Suprapubic skin (tissue), 4 donors: ENCODE results near the gene DGCR6L. TPM values are rescaled to one million over a fixed set of nuclear protein-coding genes. Genes with fewer than 3 reads are reported as not detected.
"Not testable (repeated sequence)": the region's sequence is repeated elsewhere in the genome, so short reads cannot be mapped to it uniquely, and the experiment has no call there.

ENCODE experiments used
- DNase-seq, 2 donors: peaks; one replicate each; pipeline ENCODE4 v3.0.0-alpha.2; 2019; ENCODE audit warnings: low spot score in 2 of 2
- H3K27ac ChIP-seq: fragments of 200-600 bp; sonication (generic); one replicate; pipeline ENCODE4 v1.5.1; 2019
- H3K27me3 ChIP-seq: fragments of 200-600 bp; sonication (generic); one replicate; pipeline ENCODE4 v1.5.1; 2019
- H3K36me3 ChIP-seq: fragments of 200-600 bp; sonication (generic); one replicate; pipeline ENCODE4 v1.5.1; 2019
- H3K4me1 ChIP-seq: fragments of 200-600 bp; sonication (generic); one replicate; pipeline ENCODE4 v1.5.1; 2019
- H3K4me3 ChIP-seq: fragments of 200-600 bp; sonication (generic); one replicate; pipeline ENCODE4 v1.5.1; 2019; ENCODE audit warnings: mild to moderate bottlenecking
- H3K9me3 ChIP-seq: fragments of 200-600 bp; sonication (generic); one replicate; pipeline ENCODE4 v1.5.1; 2019
- EP300 ChIP-seq: sonication (generic); formaldehyde crosslinking; IDR thresholded peaks from one replicate; pipeline ENCODE4 v1.6.1; 2017; ENCODE audit warnings: antibody characterized with exemption
- POLR2A ChIP-seq, 2 donors: fragments of 450-650 bp; IDR thresholded peaks; one replicate each; pipeline ENCODE4 v1.6.1; 2017; ENCODE audit warnings: antibody characterized with exemption in 2 of 2, mild to moderate bottlenecking in 2 of 2, moderate library complexity in 2 of 2
- POLR2AphosphoS5 ChIP-seq, 3 donors: sonication (generic); formaldehyde crosslinking; IDR thresholded peaks; one replicate each; pipeline ENCODE4 v1.6.1; 2017; ENCODE audit warnings: antibody characterized with exemption in 3 of 3
- WGBS: methylation state at CpG from one replicate; pipeline ENCODE4 v1.1.5; 2018; 5-methylcytosine and 5-hydroxymethylcytosine counted together
- total RNA-seq, 4 donors: library from RNA; depleted of rRNA; stranded (reverse); fragments of >200 nt; gene quantifications; one replicate each; pipeline ENCODE4 v1.1.0, GENCODE V29; 2016
- TF ChIP-seq, protein P1 (sequence below), 2 donors: fragments of 200-600 bp in 1 of 2; fragments of 450-650 bp in 1 of 2; sonication (generic) in 1 of 2; IDR thresholded peaks; one replicate each; pipeline ENCODE4 v1.5.1; 2016 to 2019; ENCODE audit warnings: antibody characterized with exemption in 2 of 2, mild to moderate bottlenecking in 1 of 2, moderate library complexity in 1 of 2

Gene DGCR6L
- total RNA-seq, 4 donors from 2014 or later: 45.9 to 75.2 (median 63.0) TPM

DNA sequence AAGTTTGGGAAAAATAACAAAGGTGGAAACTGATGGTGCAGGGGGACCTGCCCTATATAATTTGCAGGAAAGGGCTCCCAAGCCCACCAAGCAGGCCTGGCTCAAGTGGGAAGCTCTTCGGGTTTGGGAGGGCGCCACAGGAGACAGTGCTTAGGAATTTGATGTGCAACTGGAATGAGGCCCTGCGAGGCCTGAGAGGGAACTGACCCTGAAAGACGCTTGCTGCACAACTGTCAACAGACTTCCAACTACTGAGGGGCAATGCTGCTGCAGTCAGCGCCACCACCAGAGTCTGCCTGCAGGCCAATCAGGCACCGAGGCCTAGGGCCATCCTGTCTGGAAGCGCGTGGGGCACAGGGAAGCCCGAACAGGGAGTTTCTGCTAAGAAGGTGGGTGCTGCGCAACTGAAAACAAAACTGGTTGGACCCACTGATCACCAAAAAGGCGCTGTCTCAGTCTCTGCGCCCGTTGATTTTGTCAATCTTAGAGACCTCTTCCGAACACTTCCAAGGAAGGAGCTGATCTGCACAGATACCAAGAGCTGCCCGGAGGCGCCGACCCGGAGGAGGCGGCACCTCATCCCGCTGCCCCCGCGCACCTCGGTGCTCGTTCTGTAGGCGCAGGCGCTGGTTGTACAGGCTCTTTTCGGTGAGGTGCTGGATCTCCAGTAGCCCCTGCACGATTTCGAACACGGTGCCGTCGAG is 667 bp downstream of the DGCR6L start:
- DNase-seq: peak; percentile 46 to 62
- Histone ChIP-seq H3K4me1 (peaks cover 50% of the 10 kb centered on the region), H3K27ac (no peak overlapping the region), H3K4me3 (peak overlapping the region; percentile 95), H3K36me3 (peaks cover 9% of the 10 kb centered on the region), H3K9me3 (no peaks in the 10 kb centered on the region), H3K27me3 (no peaks in the 10 kb centered on the region)
- WGBS: 3% methylated on average over 29 of the region's 32 CpGs
- TF ChIP-seq POLR2AphosphoS5 (IDR thresholded peaks at IDR 0.05): no peak
- TF ChIP-seq, protein P1, sequence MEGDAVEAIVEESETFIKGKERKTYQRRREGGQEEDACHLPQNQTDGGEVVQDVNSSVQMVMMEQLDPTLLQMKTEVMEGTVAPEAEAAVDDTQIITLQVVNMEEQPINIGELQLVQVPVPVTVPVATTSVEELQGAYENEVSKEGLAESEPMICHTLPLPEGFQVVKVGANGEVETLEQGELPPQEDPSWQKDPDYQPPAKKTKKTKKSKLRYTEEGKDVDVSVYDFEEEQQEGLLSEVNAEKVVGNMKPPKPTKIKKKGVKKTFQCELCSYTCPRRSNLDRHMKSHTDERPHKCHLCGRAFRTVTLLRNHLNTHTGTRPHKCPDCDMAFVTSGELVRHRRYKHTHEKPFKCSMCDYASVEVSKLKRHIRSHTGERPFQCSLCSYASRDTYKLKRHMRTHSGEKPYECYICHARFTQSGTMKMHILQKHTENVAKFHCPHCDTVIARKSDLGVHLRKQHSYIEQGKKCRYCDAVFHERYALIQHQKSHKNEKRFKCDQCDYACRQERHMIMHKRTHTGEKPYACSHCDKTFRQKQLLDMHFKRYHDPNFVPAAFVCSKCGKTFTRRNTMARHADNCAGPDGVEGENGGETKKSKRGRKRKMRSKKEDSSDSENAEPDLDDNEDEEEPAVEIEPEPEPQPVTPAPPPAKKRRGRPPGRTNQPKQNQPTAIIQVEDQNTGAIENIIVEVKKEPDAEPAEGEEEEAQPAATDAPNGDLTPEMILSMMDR (IDR thresholded peaks at IDR 0.05): no peak
- TF ChIP-seq EP300: no peak
- TF ChIP-seq POLR2A (IDR thresholded peaks at IDR 0.05): no peak

DNA sequence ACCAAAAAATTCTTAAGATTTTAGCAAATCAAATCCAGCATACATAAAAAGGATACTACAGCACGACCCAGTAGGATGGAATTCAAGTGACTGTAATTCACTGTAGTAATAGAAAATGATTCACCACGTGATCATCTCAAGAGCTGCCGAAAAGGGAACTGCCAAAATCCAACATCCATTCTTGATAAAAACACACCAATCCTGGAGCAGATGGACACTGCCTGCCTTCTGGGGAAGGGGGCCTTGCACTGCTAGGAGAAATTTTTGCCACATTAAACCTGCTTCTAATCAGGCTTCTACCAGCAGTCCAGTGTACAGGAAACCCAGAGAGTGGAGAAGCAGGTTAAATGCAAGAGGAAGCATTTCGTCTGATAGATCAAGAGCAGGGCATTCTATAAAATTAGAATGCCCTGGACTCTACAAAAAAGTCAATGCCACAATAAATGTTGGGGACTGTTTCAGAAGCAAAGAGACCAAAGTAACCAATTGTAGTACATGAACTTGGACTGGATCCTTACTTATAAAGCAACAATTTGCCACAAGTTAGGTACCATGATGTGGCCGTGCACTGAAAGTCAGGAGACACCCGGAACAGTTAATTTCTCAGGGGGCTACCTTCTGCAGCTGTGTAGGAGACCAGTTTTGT is 1.7 kb downstream of the DGCR6L start:
- H3K9me3 ChIP-seq, DNase-seq, H3K27ac ChIP-seq, H3K4me3 ChIP-seq, H3K27me3 ChIP-seq, H3K36me3 ChIP-seq: not testable (repeated sequence)
- peaks cover 49% of the 10 kb centered on the region for H3K4me1 ChIP-seq
- WGBS: 61% methylated on average over 6 of the region's 6 CpGs

DNA sequence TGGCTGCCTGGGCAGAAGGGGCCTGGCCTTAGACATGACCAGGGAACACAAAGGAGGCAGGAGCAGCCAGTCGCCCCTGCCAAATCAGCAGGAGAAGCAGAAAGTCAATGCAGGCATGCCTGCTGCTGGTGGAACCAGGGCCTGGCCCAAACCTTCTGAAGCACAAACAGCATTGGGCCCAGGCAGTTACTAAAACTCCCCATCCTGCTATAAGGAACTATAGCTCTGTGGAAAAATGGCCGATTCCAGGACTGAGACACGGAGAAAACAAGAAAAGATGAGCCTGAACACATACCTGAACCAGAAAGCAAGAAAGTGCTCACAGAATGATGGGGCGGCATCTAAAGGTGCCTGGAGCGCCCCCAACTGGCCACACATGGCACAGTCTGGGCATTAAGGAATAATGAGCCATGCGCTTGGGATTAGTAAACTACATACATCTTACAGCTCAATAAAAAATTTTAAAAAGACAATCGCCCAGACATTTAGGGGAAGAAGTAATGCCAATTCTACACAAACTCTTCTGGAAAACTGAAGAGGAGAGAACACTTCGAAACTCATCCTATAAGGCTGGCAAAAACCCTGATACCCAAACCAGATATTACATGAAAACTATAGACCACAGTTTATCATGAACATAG is 2.3 kb downstream of the DGCR6L start:
- TF ChIP-seq, protein P1 (IDR thresholded peaks at IDR 0.05): peak; percentile 44 to 58
- not testable (repeated sequence) for H3K4me3 ChIP-seq, H3K27me3 ChIP-seq, H3K27ac ChIP-seq, H3K9me3 ChIP-seq
- 49% methylated on average over 8 of the region's 8 CpGs for WGBS
- DNase-seq: peak in 1 of 2 donors; percentile 72
- Histone ChIP-seq H3K4me1 (peaks cover 45% of the 10 kb centered on the region), H3K36me3 (peaks cover 12% of the 10 kb centered on the region)

DNA sequence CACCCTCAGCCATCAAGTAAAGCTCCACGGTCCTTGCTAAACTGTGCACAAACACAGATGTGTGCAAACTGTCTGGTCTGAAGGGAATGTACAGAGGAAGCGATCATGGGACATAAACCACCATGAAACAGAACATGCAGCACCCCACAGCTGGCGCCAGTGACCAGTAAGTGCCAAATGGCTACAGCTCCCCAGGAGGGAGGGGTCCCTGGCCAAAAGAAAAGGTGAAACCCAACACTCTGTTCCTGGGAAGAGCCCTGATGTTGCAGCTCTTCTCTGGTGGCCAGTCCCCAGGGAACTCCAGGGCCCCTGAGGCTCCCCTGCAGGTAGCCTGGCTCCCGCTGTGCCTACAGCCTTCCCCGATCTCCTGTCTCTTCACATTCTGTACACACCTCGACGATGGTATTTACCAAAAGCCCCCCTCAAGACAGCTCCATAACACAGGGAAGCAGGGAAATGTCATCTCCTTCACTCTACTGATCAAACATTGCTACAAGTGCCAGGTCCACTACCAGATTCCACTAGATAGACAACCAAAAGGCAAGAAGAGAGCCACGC is 2.9 kb downstream of the DGCR6L start:
- no peak overlapping the region for H3K27ac ChIP-seq
- H3K9me3 ChIP-seq: no peaks in the 10 kb centered on the region
- peaks cover 45% of the 10 kb centered on the region for H3K4me1 ChIP-seq
- peaks cover 12% of the 10 kb centered on the region for H3K36me3 ChIP-seq
- no peak overlapping the region for H3K4me3 ChIP-seq
- no peak for DNase-seq
- no peak for TF ChIP-seq POLR2AphosphoS5 (IDR thresholded peaks at IDR 0.05)
- 86% methylated on average over 6 of the region's 8 CpGs for WGBS
- H3K27me3 ChIP-seq: no peaks in the 10 kb centered on the region

DNA sequence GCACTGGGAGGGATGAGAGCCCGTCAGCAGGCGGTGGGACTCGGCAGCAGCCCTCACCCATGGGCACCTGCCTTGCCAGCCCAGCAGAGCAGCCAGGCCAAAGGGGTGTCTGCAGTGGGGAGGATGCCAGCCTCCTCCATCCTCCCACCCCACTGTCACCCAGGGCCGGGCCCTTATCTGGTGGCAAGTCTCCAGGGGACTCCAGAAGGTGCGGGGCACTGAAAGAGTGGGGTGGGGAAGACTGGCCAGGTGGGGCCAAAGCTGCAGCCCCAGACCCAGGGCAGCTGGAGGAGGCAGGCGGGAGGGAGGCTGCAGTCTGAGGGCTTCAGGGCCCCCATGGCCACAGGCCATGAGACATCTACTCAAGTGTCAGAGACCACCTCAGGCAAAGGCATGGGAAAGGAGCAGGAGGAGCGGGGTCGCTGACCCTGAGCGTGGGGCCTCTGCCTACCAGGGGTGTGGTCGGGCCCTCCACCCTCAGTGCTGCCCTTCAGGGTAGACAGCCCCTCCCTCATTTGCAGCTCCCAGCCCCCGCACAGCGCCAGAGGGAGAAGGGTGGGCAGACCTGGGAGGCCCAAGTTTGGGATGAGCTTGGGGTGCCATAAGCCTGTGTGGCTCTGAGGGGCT is 3.5 kb downstream of the DGCR6L start:
- Histone ChIP-seq H3K27ac (no peak overlapping the region), H3K4me1 (peaks cover 43% of the 10 kb centered on the region), H3K4me3 (no peak overlapping the region), H3K27me3 (no peaks in the 10 kb centered on the region), H3K36me3 (peaks cover 12% of the 10 kb centered on the region), H3K9me3 (no peaks in the 10 kb centered on the region)
- WGBS: 85% methylated on average over 10 of the region's 12 CpGs
- DNase-seq: peak in 1 of 2 donors; percentile 67
- TF ChIP-seq, protein P1 (IDR thresholded peaks at IDR 0.05): no peak
- TF ChIP-seq EP300 (no peak), POLR2AphosphoS5 (IDR thresholded peaks at IDR 0.05) (no peak), POLR2A (IDR thresholded peaks at IDR 0.05) (no peak)
